Stimulated activated CD8-positive, alpha-beta memory T cell treated with anti-CD3 and anti-CD28 coated beads, Interleukin-2, amount 100 ng/mL, for 48 hours (primary cell): ENCODE data around the gene DMPK.

Experiments
- DNase-seq, 2 donors: peaks; one replicate each; pipeline ENCODE4 v3.0.0-alpha.2; 2020; ENCODE audit warnings: low read depth in 2 of 2

Gene DMPK

DNA sequence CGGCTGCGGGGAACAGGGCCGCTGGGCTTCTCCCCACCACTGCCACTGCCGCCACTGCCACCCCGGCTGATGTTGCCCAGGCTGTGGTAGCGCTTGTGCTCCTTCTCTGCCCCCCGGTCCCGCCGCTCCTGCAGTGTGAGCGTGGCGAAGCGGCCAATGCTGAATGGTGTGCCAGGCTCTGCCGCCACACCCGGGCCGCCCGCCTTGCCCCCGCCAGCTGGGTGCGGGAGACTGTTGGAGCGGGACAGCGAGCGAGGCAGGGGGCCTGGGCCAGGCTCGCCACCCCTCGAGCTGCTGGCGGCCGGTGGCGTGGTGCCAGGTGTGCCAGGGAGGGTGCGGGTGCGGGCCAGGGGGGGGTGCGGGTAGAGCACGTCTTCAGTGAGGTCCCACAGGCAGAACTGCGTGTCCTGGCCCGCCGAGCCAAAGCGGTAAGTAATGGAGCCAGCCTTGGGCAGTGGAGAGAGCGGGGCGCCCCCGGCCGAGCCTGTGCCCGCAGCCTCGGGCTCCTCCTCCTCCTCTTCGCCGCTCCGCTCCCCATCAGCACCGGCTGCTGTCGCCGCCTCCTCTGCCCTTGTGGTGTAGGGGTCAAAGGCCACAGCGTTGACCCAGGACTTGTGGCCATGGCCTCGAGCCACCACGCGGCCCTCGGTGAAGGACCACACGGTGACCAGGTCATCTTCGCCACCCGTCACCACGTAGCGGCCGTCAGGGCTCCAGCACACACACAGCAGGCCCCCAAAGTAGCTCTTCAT is 3.7 kb upstream of the DMPK start:
- no peak for DNase-seq

DNA sequence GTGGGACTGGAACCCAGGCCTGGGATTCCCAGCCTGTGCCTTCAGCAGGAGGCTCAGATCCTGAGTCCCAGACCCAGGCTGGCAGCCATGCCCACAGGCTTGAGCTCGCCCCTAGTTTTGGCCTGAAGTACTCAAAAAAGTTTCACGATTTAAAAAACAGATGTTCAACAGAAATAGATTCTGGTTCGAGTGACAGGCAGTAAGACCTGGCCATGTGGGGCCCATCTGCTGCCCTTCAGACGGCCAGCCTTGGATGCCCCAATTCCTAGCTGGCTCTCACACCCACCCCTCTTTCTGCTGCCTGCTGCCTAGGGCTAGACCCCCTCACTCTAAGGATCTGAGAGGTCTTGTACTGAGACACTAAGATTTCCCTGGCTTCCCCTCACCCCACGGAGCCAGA is 2.8 kb upstream of the DMPK start:
- DNase-seq: no peak

DNA sequence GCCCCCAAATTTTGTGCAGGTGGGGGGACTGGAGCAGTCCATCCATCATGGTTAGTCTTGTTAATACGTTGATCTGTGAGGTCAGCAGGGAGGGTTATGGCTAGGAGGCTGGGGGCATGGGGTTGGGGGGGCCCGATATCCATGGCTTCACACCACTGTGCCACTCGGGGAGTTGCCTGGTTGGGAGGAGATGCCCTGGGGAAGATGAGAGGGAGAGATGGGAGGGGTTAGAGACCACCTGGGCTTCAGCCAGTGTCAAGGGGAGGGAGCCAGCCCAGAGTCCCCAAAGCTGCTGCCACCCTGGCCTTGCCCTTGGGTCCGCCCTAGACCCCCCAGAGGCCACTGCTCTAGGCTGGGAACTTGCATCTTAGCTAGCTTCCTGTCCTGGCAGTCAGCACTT is 1.8 kb upstream of the DMPK start:
- no peak for DNase-seq

DNA sequence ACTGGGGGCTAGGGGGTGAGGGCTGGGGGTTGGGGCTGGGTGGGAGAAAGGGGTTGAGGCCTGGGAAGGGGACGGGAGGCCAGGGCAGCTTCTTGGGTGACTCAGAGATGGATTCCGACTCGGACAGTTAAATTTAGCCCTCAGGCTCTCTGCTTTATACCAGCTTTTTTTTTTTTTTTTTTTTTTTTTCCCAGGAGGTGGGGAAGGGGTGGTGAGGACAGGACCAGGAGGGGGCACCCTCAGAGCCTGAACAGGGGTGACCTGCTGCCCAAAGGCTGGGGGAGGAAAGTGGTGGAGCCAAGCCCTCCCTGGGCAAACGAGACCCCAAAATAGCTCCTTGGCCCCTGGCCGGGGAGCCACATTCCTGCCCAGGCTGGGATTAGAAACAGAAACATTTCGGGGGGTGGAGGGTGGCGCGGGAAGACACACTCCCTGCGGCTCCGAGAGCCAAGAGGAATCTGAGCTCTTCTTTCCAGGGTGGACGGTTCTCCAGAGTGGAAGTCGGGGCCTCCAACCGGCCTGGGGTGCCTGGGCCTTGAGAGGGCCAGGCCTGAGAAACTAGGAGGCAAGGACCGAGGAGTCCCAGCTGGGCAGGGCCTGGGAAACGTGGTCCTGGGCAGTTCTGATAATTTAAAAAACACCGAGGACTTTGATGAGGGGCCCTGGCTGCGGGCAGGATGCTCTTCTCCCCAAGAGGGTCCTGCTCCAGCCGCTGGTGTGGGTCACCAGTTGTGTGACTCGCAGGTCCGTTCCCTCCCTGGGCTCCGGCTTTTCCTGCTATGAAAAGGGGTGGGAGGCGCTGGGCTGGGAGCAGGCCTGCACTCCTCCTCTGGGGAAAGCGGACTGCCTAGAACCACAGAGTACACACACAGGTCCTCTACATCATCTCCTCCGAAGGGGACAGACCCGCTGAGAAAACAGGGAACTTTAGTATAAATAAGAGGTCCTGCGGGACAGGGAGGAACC is 813 bp upstream of the DMPK start:
- DNase-seq: no peak

DNA sequence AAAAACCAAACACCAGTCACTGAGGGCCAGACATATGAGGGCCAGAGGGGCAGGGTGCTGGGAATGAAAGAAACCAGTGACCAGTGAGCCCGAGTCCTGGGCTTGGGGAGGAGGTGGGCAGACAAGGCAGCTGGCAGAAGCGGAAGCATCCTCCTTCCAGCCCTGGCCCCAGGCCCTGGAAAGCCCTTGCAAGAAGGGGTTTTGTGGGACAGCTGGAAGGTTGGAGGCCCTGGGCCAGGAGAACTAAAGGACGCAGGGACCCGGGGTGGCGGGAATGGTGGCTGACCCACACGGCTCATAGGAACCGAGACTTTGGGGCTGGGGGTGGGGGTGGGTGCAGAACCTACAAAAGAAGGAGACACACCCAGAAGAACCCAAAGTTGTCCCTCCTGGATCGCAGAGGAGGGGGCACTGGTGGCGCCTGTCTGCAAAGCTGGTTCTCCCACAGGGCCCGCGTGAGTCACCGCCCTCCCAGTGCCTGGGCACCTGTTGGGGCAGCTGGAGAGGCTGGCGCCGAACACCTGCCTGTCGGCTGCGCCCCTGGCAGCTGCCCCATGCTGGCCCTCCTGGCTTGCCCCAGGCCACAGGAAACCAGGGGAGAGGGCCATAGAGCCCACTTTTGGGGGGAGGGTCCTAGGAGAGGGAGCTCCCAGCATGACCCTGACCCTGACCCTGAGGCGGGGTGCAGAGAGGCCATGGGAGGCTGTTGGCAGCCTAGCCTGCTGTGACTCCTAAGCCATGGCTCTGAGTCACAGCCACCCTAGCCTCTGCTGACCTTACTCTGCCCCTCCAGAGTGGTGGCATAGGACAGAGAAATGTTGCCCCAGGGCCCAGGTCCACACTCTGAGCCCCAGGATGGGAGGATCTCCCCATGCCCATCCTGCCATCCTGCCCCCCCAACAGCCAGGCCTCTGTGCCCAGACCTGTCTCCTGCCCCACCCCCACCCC is 802 bp downstream of the DMPK start:
- no peak for DNase-seq

DNA sequence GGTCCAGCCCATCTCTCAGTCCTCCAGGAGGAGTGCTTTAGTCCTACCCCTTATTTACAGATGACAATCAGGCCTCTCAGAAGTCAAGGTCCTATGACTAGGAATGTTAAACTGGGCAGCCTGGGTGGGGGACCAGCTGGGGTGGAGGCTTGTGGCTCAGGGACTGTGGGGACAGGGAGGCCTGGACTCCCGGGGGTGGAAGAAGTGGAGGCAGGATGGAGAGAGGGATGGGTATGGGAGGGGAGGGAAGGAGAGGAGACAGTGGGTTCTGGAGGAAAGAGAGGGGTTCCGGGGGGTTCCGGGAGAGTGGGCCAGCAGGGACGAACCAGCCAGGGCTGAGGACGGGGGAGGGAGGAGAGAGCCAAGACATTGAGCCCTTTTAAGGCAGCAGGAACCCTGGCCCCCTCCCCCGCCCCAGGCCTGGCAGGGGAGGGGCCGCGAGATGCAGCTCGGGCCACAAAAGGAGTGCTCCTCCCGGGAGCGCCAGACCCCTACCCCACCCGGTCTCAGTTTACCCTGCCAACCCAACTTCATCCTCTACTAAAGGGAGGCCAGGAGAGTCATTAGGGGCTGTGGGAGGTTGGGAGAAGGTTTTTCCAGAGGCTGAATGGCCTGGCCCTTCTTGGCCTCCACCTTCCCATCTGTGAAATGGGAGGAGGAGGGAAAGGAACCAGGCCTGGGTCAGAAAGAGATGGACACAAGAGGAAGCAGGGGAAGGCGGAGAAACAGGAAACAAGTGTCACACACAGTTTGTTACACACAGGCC is 1.7 kb downstream of the DMPK start:
- DNase-seq: no peak

DNA sequence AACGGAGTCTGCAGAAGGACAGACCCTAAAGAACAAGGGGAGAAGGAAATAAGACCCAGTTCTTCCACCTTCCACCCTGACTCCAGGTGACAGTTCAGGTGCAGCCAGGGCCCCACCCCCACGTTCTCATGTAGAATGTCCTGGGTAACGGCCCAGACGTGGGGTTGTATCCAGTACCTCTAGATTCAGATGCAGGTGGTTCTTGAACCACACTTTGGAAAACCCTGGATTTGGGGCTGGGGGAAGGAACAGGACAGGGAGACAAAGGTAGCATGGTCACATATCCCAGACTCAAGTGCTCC is 2.2 kb downstream of the DMPK start:
- DNase-seq: no peak

DNA sequence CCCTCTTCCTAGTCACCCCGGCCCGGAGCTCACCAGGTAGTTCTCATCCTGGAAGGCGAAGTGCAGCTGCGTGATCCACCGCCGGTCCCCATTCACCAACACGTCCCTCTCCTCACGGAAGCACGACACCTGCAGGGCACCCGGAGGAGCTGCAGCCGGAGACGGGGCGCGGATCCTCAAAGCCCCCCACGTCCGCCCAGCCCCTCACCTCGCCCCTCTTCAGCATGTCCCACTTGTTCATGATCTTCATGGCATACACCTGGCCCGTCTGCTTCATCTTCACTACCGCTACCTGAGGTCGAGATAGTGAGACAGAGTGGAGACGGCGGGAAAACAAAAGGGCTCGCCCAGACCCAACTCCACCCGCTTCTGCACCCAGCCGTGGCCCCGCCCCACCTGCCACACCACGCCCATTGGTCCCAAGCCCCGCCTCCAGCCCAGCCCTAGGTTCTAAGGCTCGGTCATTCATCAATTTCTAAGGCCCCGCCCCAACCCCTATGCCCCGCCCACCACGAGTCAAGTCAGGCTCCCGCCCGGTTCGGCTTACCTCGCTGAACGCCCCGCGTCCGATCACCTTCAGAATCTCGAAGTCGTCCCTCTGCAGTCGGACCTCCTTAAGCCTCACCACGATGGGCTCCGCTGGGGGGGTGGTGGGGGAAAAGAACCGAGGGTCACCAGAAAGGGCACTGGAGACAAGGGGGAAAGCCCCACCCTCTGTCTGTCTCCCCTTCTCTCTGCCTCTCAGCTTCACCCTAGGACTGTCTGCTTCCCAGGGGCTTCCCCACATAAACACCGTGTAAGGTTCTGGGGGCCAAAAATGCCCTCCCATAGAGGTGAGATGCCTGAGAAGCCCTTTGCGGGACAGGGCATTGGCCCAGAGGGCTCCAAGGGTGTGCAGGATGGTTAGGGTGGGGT is 2.8 kb downstream of the DMPK start:
- DNase-seq: peak; percentile 90 to 97

DNA sequence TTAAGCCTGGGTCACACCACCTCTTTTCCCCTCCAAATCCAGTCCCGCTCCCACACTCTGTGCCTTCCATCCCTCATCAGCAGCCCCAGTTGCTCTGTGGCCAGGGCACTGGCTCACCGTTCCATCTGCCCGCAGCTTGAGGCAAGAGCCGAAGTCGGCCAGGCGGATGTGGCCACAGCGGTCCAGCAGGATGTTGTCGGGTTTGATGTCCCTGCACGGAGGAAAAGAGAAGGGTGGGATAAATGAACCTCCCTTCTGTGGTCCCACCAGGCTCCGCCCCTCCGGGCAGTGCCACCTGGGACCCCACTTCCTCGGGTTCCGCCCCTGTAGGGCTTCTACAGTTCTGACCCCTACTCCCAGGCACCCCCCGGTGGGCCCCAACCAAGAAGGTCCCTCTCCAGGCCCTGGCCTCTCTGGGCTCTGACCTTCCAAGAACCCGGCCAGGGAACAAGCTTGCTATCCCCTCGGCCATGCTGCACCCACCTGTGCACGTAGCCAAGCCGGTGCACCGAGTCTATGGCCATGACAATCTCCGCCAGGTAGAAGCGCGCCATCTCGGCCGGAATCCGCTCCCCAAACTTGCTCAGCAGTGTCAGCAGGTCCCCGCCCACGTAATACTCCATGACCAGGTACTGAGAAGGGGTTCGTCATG is 4.2 kb downstream of the DMPK start:
- no peak for DNase-seq

DNA sequence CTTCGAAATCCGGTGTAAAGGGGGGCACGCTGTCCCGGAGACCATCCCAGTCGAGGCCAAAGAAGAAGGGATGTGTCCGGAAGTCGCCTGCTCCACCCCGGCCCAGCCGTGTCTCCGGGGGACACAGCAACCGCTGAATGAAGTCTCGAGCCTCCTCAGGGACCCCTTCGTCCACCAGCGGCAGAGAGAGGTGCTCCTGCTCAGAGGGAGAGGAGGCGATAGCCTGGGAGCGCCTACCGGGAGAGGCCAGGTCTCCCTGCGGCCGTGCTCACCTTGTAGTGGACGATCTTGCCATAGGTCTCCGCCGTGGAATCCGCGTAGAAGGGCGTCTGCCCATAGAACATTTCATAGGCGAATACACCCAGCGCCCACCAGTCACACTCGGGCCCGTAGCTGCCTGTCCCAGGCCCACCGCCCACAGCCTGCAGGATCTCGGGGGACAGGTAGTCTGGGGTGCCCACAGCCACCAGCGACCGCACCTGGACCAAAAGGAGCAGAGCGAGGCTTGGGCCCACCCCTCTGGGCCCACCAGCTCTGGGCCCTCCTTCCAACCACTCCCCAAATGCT is 4.8 kb downstream of the DMPK start:
- no peak for DNase-seq

DNA sequence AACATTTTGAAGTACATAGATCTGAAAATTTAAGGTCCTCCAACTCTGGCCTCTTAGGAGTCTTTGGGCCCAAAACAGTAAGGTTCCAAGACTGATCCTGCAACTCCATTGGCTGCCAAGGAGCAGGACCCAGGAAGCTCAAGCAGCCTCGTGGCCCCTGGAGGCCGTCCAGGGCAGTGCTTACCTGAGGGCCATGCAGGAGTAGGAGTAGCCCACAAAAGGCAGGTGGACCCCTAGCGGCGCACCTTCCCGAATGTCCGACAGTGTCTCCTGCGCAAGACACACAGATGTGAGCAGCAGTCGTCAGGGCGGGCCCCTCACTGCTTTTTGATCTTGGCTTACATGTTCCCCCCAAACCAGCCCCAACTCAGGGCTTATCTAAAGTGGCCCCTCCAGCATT is 7.5 kb downstream of the DMPK start:
- DNase-seq: no peak

DNA sequence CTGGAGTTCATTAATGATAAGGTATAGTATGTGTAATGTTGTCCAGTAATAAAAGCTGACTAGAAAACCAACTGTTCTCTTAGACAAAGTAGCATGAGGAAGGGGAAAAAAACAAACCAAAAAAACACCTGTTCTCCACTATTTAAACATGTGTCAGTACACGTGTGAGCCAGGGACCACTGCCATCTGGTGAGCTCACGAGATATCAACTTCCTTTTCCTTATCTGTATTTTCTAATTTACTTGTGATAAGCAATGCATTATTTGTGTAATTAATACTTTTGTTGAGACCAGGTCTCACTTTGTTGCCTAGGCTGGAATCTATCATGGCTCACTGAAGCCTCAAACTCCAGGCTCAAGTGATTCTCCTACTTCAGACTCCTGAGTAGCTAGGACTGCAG is 8.9 kb downstream of the DMPK start:
- no peak for DNase-seq

DNA sequence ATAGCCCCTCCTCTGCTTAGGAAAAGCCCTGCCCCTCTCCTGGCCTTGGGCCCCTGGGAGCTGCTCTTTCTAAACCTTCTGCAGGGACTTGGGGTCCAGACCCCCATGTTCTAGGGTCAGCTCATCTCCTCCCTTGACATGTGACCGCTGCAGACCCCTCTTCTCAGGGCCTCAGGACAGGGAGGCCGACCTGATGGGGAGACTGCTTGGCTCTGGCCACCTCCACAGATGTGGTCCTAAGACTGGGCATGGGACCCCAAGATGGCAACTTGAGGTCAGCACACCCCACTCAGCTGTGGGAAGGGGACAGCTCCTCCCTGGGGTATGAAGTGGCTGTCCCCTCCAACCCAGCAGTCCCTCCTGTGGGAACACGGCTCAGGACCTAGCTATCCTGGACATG is 9.4 kb downstream of the DMPK start:
- DNase-seq: no peak

DNA sequence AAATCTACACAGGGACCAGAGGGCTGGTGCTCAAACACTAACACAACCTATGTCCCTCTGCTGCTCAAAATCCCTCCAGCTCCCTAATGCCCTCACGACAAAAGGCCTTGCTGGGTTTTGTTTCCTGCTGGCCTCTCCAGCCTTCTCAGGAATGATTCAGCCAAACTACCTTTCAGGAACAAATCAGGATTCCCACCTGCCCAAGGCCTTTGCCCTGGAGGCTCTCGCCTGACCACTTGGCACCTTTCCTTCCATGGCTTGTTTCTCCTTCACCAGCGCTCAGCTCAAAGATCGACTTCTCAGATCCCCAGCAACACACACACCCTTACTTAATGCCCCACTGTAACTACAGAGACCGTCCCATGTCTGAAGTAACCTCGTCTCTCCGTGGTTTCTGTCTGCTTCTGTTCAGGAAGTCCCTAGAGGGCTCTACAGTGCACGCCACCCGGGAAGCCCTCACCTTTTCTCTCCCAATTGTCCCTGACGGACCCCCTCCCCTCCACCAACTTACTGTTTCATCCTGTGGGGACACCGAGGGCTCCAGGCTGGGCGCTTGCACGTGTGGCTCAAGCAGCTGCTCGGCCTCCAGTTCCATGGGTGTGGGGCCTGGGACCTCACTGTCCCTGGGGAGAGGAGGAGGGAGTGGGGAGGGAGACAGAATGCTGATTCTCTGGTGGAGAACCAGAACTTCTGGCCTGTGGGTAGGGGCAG is 10.0 kb downstream of the DMPK start:
- no peak for DNase-seq

DNA sequence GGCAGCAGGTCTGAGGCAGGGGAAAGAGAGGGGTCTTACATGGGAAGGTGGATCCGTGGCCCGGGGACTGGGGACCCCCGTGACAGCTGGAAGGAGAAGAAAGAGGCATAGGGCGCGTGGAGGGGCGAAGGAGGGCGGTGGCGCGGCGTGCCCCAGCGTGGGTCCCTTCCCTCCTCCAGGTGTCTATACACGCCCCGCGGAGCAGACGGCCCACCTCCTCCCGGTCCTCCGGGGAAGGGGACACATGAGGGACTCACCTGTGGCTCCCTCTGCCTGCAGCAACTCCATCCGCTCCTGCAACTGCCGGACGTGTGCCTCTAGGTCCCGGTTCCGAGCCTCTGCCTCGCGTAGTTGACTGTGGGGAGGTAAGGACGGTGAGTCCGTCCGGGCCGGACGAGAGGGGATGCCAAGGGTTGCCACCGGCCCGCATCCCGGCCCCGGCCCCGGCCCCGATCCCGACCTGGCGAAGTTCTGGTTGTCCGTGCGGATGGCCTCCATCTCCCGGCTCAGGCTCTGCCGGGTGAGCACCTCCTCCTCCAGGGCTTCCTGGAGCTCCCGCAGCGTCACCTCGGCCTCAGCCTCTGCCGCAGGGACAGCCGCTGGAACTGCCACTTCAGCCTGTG is 10.9 kb downstream of the DMPK start:
- DNase-seq: no peak

DNA sequence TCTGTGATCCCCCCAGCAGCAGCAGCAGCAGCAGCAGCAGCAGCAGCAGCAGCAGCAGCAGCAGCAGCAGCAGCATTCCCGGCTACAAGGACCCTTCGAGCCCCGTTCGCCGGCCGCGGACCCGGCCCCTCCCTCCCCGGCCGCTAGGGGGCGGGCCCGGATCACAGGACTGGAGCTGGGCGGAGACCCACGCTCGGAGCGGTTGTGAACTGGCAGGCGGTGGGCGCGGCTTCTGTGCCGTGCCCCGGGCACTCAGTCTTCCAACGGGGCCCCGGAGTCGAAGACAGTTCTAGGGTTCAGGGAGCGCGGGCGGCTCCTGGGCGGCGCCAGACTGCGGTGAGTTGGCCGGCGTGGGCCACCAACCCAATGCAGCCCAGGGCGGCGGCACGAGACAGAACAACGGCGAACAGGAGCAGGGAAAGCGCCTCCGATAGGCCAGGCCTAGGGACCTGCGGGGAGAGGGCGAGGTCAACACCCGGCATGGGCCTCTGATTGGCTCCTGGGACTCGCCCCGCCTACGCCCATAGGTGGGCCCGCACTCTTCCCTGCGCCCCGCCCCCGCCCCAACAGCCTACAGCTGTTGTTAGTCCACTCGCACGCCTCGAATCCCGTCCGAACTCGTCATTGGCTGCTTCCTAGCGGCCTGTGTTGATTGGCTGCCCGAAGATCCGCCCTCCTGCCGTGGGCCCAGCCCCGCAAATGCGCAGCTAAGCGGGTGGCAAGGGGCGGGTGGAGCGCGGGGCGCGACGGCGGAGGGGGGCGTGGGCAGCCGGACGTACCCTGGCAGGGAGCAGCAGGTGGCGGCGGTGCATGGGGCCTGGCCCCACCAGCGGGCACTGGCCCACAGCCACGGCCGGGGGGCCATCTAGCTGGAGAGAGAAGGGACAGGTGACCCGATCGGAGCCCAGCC is 11.8 kb downstream of the DMPK start:
- peak; percentile 85 to 87 for DNase-seq

DNA sequence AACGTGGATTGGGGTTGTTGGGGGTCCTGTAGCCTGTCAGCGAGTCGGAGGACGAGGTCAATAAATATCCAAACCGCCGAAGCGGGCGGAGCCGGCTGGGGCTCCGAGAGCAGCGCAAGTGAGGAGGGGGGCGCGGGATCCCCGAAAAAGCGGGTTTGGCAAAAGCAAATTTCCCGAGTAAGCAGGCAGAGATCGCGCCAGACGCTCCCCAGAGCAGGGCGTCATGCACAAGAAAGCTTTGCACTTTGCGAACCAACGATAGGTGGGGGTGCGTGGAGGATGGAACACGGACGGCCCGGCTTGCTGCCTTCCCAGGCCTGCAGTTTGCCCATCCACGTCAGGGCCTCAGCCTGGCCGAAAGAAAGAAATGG is 12.5 kb downstream of the DMPK start:
- peak in 1 of 2 donors; percentile 23 for DNase-seq
